Measurements from ENCODE around the gene ANKIB1.
A peak's percentile ranks its signal among the peaks of the same experiment; 100 is the strongest.
"Not testable (repeated sequence)": the region's sequence is repeated elsewhere in the genome, so short reads cannot be mapped to it uniquely, and the experiment has no call there.

ANKIB1 gene, protein sequence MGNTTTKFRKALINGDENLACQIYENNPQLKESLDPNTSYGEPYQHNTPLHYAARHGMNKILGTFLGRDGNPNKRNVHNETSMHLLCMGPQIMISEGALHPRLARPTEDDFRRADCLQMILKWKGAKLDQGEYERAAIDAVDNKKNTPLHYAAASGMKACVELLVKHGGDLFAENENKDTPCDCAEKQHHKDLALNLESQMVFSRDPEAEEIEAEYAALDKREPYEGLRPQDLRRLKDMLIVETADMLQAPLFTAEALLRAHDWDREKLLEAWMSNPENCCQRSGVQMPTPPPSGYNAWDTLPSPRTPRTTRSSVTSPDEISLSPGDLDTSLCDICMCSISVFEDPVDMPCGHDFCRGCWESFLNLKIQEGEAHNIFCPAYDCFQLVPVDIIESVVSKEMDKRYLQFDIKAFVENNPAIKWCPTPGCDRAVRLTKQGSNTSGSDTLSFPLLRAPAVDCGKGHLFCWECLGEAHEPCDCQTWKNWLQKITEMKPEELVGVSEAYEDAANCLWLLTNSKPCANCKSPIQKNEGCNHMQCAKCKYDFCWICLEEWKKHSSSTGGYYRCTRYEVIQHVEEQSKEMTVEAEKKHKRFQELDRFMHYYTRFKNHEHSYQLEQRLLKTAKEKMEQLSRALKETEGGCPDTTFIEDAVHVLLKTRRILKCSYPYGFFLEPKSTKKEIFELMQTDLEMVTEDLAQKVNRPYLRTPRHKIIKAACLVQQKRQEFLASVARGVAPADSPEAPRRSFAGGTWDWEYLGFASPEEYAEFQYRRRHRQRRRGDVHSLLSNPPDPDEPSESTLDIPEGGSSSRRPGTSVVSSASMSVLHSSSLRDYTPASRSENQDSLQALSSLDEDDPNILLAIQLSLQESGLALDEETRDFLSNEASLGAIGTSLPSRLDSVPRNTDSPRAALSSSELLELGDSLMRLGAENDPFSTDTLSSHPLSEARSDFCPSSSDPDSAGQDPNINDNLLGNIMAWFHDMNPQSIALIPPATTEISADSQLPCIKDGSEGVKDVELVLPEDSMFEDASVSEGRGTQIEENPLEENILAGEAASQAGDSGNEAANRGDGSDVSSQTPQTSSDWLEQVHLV

DNA sequence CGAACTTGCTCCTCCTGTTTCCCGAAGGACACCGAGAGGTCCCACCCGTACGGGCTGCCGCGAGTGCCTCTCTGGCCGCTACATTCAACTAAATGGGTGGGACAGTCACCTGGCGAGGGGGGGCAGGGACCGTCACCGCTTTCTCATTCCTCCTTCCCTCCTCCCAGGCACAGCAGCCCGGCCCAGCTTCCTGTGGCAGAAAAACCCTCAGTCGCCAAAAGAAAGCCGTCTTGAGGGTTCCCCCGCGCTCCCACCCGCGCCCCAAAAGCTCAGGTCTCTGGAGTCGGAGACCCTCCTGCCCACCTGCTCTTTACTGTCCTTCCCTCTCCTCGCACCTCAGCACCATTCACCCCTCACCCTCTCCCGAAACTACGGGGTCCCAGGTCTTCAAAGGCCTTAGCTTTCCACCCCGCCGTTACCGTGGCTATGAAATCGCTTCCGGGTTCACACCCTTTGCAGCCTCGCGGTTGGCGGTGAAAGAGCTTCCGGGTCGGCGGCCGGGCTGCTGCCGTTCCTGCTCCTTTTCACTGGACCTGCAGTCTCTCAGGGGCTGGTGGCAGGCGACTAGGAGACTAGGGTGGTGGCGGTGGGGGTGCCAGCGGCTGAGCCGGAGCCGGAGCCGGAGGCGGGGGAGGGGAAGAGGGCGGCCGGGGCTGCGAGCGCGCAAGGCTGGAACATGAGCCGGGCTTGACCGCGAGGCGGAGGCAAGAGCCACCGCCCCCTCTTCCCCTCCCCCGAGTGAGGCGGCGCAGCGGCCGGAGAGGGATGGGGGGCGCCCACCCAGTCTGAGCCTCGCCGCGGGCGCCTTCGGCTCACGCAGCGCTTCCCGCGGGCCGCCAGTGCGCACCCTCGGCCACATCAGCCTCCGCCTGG, at the start of gene ANKIB1, which contains the start of gene KRIT1:
Gene ANKIB1, plus strand, starts transcription at position 488 of the 873 bp plus-strand sequence. CDS start 49,005 bp downstream, outside the sequence.
Gene KRIT1, minus strand, starts transcription at position 428 of the 873 bp plus-strand sequence. CDS start 3,779 bp downstream, outside the sequence.
- DNase-seq, result peak; percentile 86

DNA sequence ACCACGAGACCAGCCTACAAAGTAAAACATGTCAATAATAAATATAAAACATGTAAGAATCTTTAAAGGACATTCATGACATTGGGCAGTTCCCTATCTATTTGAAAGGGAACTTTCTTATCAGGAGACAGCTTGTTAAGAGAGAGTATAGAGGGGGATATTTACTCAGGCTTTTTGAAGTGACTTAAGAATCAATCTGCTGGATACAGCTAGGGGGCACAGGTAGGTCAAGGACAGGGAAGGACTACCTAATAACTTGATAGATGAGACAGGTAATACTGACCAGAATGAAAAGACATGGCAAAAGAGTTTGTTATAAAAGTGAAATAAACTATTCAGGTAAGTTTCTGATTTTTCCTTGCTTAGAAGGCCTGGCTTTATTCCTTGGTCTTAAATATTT, 45.0 kb upstream of the ANKIB1 start:
- DNase-seq, result no peak

DNA sequence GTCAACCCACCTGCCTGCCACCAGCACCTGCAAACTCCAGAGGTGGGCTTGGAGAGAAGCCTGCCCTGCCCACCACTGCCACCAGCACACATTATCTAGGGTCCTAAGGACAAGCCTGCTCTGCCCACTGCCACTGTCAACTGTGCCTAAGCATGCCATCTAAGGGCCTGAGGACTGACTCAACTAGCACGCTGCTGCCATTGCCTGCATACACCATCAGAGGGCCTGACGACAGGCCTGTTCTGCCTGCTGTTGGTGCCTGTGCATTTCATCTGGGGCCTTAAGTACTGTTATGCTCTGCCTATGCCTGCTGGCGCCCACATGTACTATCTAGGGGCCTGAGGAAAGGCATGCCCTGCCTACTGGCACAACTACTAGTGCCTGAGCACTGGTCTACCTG, 39.8 kb upstream of the ANKIB1 start:
- DNase-seq, result no peak

DNA sequence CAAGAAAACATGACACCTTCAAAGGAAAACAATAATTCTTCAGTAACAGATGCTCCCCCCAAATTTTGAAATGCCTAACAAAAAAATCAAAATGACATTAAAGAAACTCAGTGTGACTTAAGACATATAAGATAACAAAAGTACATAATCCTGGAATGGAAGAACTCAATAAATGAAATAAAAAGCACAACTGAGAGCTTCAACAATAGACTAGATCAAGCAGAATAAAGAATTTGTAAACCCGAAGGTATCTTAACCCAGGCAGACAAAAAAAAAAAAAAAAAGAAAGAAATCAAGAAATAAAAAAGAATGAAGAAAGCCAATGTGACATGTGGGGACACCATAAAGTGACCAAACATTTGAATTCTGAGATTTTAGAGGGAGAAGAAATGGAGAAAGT, 39.1 kb upstream of the ANKIB1 start:
- DNase-seq, result no peak

DNA sequence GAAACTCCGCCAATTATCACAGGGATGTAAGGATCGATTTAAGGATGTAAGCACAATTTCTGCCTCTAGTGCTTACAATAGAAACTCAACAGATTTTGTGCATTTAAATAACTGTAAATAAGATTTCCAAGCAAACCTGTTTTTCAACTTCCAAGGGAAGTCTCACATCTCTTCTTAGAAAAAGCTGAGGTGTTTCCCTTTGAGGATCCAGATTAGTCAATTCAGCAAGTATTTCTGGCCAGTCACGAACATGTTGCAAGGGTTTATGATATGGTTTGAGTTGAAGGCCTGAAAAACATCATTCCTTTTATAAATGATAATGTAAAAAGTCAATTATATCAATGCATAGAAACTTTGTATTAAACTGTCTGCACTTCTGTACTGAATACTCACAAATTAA, 24.0 kb upstream of the ANKIB1 start:
- no peak for DNase-seq

DNA sequence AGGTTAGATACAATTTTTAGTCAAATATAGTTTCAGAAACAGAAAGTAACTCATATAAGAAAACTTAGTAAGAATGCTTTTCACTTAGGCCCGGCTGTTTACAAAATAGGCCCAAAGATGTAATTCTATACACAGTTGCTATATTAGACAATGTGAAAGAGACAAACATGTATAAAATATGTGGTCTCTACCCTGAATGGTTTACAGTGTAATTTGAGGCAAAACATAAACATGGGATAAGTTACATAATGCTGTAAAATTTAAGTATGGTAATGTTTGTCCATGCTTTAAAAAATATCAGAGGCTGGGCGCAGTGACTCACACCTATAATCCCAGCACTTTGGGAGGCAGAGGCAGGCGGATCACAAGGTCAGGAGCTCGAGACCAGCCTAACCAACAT, 18.8 kb upstream of the ANKIB1 start:
- no peak for DNase-seq

DNA sequence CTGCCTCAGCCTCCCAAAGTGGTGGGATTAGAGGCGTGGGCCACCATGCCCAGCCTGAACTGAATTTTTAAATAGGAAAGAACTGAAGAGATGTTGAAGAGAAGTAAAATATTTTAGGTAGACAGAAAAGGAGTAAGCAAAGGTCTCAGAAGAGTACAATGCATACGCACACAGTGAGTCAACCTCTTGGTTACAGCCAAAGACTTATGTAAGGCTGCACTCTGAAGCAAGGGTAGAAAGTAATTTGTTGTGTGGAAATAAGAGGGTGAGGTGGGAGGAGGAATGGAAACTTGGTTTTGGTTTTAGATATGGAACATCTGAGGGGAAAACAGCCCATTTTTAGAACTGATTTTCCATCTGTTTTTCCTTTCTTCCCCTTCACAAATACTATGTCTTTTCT, 17.7 kb upstream of the ANKIB1 start:
- no peak for DNase-seq

DNA sequence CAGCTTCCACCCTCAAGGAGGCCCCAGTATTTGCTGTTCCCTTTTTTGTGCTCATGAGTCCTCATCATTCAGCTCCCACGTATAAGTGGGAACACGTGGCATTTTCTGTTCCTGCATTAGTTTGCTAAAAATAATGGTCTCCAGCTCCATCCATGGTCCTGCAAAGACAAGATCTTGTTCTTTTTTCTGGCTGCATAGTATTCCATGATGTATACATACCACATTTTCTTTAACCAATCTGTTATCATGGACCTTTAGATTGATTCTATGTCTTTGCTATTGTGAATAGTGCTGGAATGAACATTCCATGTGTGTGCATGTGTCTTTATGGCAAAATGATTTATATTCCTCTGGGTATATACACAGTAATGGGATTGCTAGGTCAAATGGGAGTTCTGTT, 17.0 kb upstream of the ANKIB1 start:
- DNase-seq, result no peak

DNA sequence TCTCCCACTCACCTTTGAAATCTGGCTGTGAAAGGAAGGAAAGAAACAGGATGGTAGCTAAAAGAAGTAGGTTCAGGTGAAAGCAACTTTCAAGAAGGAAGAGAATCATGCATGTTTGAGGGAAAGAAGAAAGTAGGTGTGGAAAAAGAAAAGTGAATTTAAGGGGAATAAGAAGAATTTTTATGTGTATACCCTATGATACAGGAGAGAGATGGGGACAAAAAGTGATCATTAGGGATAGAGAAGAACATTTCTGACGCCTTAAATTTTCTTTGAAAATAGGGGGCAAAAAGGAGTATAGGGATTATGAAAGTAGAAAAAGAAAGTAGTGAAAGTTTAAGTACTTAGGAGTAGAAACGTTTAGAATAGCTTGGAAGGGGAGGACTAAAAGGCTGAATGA, 15.2 kb upstream of the ANKIB1 start:
- DNase-seq, result no peak

DNA sequence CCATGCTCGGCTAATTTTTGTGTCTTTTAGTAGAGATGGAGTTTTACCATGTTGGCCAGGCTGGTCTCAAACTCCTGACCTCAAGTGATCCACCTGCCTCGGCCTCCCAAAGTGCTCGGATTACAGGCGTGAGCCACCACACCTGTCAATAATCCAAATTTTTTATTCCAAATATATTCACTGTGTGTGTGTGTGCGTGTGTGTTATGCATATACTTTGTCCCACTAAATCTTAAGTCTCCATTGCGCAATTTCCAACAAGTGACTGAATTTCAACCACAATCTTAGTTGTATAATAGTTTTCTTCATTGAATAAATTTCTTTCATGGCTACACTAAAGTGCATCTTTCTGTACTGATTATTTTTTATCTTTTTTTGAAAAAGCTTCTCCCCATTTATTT, 2.8 kb upstream of the ANKIB1 start:
- no peak for DNase-seq

DNA sequence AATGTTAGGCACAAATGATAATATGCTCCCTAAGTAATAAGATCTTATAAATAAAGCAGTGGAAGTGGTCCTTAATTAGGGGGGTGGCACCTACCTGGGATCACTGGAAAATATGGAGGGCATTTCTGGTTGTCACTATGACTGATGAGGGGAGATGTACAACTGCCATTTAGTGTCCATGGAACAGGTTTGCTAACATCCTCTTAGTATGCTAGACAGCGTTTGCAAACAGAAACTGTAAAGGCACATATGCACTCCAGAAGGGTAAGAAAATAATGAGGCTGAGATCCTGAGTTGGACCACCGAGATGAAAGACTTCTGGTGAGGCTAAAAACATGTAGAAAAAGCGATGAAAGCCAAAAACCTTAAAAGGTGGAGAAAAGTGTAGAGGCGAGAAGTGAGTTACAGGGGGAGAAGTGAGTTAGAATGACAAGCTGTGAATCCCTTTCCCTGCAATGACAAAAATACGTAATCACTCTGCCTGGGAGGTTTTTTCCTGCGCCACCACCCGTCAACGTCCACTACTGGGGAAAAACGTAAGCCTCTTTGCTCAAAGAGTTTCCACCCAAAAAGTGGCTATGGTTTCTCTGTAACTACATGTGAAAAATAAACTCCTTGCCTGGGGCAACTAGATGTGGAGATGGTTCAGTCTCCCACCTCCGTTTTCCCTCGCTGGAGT, 827 bp upstream of the ANKIB1 start:
- no peak for DNase-seq

DNA sequence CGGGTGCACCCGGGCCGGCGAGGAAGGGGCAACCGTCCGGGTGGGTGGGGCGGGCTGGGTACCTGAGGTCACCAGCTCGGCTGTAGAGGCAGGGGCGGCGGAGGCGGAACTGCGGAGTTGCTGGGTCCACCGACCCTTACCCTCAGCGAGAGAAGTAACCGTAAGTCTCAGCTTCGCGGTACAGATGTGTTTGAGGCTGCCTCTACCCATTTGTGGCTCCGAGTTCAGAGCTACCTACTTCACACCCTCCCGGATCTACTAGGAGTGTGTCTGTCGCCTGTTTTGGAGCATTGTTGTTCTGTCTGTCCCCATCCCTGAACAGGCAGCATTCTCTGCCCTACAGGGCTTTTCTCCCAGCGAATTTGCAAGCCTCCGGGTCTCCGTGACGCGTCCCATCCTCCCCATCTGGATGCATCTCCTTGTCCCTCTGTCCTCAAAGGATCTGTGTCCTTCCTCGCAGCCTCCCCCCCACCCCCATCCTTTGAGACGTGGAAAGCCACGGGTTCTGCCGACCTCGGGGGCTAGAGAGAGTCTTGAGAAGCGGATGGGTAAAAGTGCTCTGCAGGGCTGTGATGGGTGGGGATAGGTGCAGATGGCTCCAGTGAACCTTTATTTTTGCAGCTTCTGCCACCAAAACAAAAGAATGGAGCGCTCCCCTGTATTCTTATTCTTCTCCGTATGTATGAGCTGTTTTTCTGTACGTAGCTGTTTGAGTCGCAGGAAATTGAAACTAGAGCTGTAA, 757 bp downstream of the ANKIB1 start:
- no peak for DNase-seq

DNA sequence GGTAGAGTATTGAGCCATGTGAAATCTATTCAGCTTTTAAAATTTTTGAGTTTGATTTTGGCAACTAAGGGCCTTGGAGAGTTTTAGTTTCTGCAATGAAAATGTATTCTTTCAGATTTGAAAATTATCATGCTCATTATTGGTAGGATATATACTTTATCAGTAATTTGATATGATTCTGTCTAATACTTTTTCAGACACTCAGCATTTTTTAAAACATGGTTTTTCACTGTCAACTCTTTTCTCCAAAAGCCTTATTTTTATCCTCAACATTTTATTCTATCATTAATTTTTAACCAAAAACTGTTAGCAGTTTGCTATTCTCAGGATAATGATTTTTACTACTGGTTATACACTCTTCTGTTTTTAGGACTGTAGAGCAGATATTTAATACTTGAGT, 4.8 kb downstream of the ANKIB1 start:
- DNase-seq, result no peak

DNA sequence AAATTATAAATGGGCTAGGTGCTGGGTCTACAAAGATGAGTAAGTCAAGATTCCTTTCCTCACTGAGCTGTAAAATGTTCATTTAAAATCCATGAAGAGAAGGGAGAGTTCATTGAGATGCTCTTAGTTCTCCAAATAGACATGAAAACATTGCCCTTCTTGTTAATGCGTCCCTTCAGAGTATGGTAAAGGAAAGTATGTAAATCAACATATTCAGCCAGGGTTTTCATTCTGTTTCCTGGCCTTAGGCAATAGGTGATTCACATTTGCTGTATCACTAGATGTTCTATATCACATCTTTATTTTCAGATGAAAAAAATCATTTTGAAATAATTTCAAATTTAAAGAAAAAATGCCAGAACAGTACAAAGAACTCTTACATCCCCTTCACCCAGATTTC, 5.4 kb downstream of the ANKIB1 start:
- no peak for DNase-seq

DNA sequence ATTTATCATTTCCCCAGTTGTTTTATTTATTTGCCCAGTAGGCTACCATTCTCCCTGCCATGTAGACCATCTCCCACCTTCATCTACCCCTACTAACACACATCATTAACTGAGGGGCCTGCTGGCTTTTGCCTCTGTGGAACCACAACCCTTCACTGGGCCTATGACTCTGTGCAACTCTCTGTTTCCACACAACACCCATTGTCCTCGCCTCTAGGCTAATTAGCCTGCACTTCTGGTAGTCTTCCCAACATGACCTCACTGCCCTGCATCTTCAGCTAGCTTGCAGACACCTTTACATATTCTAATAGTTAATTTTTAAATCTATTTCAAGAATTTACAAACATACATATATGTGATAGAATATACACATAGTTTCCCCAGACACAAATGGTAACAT, 7.5 kb downstream of the ANKIB1 start:
- no peak for DNase-seq

DNA sequence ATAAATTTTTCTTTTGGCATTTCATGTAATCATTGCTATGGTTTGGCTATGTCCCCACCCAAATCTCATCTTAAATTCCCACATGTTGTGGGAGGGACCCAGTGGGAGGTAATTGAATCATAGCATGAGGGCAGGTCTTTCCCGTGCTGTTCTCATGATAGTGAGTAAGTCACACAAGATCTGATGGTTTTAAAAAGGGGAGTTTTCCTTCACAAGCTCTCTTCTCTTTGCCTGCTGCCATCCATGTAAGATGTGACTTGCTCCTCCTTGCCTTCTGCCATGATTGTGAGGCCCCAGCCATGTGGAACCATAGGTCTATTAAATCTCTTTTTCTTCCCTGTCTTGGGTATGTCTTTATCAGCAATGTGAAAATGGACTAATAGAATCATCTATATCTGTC, 9.0 kb downstream of the ANKIB1 start:
- DNase-seq, result not testable (repeated sequence)

DNA sequence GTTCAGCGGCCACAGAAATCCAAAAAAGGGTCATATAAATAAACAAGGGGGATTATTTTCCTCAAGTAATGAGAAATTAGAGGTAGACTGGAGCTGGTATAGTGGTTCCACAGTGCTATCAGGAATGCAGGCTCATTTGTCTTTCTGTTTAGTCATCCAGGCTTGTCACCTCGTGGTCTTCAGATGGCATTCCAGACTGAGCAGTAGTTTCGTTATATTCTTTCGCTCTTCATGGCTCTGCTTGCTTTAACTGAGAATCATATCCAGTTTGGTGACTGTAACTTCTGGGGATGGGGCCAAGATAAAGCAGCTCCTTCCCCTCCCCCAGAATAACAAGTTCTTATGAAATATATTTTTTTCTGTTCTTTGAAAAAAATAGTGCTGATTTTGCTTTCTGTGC, 9.5 kb downstream of the ANKIB1 start:
- no peak for DNase-seq

DNA sequence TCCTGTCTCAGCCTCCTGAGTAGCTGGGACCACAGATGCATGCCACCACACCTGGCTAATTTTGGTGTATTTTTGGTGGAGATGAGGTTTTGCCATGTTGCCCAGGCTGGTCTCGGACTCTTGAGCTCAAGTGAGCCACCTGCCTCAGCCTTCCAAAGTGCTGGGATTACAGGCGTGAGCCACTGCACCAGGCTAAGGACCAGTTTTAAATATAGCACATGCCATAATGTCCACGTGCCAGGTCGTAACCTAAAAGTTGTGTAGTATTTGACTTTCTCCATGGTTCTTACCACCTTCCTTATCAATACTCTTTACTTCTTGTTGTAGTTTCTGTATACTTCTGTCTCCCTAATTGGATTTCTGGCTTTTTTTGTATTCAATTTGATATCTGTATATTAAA, 13.3 kb downstream of the ANKIB1 start:
- DNase-seq, result no peak

DNA sequence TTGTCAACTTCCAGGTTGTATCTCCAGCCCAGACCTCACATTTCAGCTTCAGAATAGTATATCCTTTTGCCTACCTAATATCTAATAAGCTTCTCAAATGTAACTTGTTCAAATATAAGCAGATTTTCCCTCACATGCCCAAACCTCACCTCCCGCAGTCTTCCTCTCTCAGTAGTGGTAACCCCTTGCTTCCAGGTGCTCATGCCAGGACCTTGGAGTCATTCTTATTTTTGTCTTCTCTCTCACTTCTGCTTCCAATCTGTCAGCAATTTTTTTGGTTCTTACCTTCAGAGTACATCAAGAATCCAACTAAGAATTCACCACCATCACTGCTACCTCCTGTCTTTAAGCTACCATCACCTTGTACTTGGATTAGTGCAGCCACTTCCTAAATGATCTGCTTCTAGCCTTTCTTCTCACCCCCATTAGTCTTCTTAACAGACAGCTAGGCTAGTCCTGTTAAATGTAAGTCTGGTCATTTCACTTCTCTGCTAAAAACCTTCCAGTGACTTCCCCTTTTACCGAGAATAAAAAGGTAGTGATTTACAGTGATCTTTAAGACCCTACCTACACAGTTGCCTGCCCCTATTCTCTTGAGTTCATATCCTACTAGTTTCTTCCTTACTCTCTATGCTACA, 14.0 kb downstream of the ANKIB1 start:
- no peak for DNase-seq

DNA sequence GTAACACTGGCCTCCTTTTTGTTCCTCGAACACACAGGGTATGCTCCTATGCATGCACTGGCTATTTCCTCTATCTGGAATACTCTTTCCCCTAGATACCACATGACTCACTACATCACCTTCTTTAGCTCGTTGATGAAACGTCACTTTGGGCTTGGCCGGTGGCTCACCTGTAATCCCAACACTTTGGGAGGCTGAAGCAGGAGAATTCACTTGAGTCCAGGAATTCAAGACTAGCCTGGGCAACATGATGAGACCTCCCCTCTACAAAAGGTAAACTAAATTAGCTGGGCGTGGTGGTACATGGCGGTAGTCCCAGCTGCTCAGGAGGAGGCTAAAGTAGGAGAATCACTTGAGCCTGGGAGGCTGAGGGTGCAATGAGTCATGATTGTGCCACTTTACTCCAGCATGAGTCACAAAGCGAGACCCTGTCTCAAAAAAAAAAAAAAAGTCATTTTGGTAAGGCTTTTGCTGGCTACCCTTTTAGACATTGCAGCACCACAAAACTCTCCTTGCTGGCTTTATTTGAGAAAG, 14.5 kb downstream of the ANKIB1 start:
- DNase-seq, result no peak
